HUES64 (cell line): ENCODE data around the gene IFNL1.
"Not testable (repeated sequence)": the region's sequence is repeated elsewhere in the genome, so short reads cannot be mapped to it uniquely, and the experiment has no call there.

Source experiments
- H3K27ac ChIP-seq: 2 replicates; pipeline ENCODE4 v1.7.0; 2013; ENCODE audit warnings: low read depth, low read length, inconsistent platforms
- H3K27me3 ChIP-seq: 2 replicates; pipeline ENCODE4 v1.6.1; 2013; ENCODE audit warnings: mild to moderate bottlenecking, low read length; ENCODE audit not compliant: insufficient read depth
- H3K36me3 ChIP-seq: 2 replicates; pipeline ENCODE4 v1.6.1; 2013; ENCODE audit warnings: mild to moderate bottlenecking, low read length; ENCODE audit not compliant: insufficient read depth
- H3K4me1 ChIP-seq: 2 replicates; pipeline ENCODE4 v1.6.1; 2013; ENCODE audit warnings: mild to moderate bottlenecking, low read length, moderate library complexity; ENCODE audit not compliant: insufficient read depth
- H3K4me3 ChIP-seq: 2 replicates; pipeline ENCODE4 v1.5.1; 2013; ENCODE audit warnings: mild to moderate bottlenecking, low read length, moderate library complexity
- H3K9ac ChIP-seq: 2 replicates; pipeline ENCODE4 v1.6.1; 2013; ENCODE audit warnings: mild to moderate bottlenecking, low read depth, low read length
- H3K9me3 ChIP-seq: 2 replicates; pipeline ENCODE4 v1.6.1; 2013; ENCODE audit warnings: low read depth, low read length; ENCODE audit not compliant: insufficient read depth
- WGBS: fragments of 150-250, 120-280 bp; methylation state at CpG from one replicate; pipeline ENCODE4 v1.1.7; 2013; ENCODE audit warnings: missing lambda C conversion rate; 5-methylcytosine and 5-hydroxymethylcytosine counted together

The IFNL1 gene

DNA sequence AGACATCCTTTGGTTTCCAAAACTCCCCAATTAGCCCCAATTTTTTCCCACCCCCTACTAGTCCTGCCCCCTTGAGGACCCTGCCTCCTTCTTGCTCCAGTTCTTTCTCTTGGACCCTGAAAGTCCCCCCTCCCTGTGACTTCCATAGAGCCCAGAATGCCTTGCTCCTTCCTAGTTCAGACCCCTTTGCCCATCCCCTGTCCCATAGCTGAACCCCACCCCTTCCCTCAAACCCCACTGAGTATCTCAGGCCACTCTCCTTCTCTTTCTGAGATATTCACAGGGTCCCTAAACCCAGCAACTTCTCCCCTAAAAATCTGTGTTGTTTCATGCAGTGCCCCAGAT is 25.6 kb downstream of the IFNL1 start:
- H3K4me1 ChIP-seq, result no peaks in the 10 kb centered on the region
- H3K4me3 ChIP-seq, result no peak overlapping the region
- H3K36me3 ChIP-seq, result 0 out of 2 replicates have a peak, but pooled peaks cover 2% of the 10 kb centered on the region
- H3K9me3 ChIP-seq, result no peaks in the 10 kb centered on the region
- no peak overlapping the region for H3K9ac ChIP-seq
- H3K27me3 ChIP-seq, result peaks cover 23% of the 10 kb centered on the region
- no peak overlapping the region for H3K27ac ChIP-seq

- Histone ChIP-seq H3K9me3 (no peaks in the 10 kb centered on the region), H3K9ac (no peak overlapping the region), H3K27me3 (peaks cover 16% of the 10 kb centered on the region), H3K27ac (no peak overlapping the region), H3K4me1 (0 out of 2 replicates have a peak, but pooled peaks cover 7% of the 10 kb centered on the region), H3K4me3 (no peak overlapping the region), H3K36me3 (no peaks in the 10 kb centered on the region)
- WGBS, result 75% methylated on average over 3 of the region's 5 CpGs
These were observed 28.1 kb downstream of the IFNL1 start for GRCh38 chr19:39324242-39324842.

- no peaks in the 10 kb centered on the region for H3K9me3 ChIP-seq
- no peaks in the 10 kb centered on the region for H3K36me3 ChIP-seq
- H3K4me1 ChIP-seq, result 0 out of 2 replicates have a peak, but pooled peaks cover 7% of the 10 kb centered on the region
- H3K27ac ChIP-seq, result no peak overlapping the region
- WGBS, result 86% methylated on average over 16 of the region's 16 CpGs
- H3K27me3 ChIP-seq, result 0 out of 2 replicates have a peak, but pooled peaks cover 6% of the 10 kb centered on the region
- H3K9ac ChIP-seq, result no peak overlapping the region
- no peak overlapping the region for H3K4me3 ChIP-seq
These were observed 29.8 kb downstream of the IFNL1 start for GRCh38 chr19:39325778-39326665.

DNA sequence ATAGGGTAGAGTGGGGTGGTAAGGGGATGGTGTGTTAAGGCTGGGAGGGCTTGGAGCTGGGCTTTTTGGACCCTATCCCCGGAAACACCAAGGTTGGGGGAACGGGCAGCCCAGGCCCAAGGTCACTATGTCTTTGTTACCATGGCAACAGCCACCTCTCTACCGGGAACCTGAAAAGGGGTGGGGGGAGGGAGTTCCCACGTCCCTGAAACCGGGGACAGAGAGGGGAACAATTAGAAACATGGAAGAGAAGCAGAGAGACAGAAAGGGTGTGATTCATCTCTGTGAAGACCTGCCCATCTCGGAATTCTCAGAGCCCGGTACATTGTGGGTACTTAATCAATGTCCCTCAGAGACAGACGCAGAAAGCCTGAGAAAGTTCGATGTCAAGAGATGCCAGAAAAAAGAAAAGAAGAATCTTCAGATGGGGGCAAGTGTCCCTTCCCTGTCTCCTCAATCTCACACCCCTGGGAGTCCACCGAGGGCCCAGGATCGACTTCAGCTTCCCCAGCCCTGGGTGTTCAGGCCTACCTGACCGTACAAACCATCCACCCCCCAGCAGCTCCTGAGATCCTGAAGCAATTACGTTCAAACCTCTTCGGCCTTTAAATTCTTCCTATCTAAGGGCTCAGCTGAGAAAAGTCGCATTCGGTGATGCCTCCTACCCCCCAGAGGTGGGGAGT is 31.3 kb downstream of the IFNL1 start:
- 66% methylated on average over 16 of the region's 16 CpGs for WGBS
- H3K9me3 ChIP-seq, result no peaks in the 10 kb centered on the region

GRCh38 chr19:39328046-39328705 is 32.0 kb downstream of the IFNL1 start:
- H3K27me3 ChIP-seq, result no peaks in the 10 kb centered on the region

More for the DNA sequence above, 31.3 kb downstream of the IFNL1 start:
- Histone ChIP-seq H3K36me3 (no peaks in the 10 kb centered on the region), H3K27ac (no peak overlapping the region), H3K4me1 (0 out of 2 replicates have a peak, but pooled peaks cover 7% of the 10 kb centered on the region), H3K27me3 (no peaks in the 10 kb centered on the region), H3K9ac (no peak overlapping the region), H3K4me3 (no peak overlapping the region)

GRCh38 chr19:39329948-39330347 is 33.7 kb downstream of the IFNL1 start:
- Histone ChIP-seq H3K9me3 (no peaks in the 10 kb centered on the region), H3K27me3 (no peaks in the 10 kb centered on the region), H3K4me3 (no peak overlapping the region), H3K27ac (no peak overlapping the region), H3K36me3 (no peaks in the 10 kb centered on the region), H3K4me1 (0 out of 2 replicates have a peak, but pooled peaks cover 7% of the 10 kb centered on the region), H3K9ac (no peak overlapping the region)
- 92% methylated on average over 5 of the region's 7 CpGs for WGBS

More at GRCh38 chr19:39328046-39328705, 32.0 kb downstream of the IFNL1 start:
- 28% methylated on average over 16 of the region's 17 CpGs for WGBS
- H3K9ac ChIP-seq, result no peak overlapping the region
- H3K36me3 ChIP-seq, result no peaks in the 10 kb centered on the region
- no peak overlapping the region for H3K27ac ChIP-seq
- H3K4me3 ChIP-seq, result no peak overlapping the region
- H3K4me1 ChIP-seq, result 0 out of 2 replicates have a peak, but pooled peaks cover 7% of the 10 kb centered on the region
- H3K9me3 ChIP-seq, result no peaks in the 10 kb centered on the region

DNA sequence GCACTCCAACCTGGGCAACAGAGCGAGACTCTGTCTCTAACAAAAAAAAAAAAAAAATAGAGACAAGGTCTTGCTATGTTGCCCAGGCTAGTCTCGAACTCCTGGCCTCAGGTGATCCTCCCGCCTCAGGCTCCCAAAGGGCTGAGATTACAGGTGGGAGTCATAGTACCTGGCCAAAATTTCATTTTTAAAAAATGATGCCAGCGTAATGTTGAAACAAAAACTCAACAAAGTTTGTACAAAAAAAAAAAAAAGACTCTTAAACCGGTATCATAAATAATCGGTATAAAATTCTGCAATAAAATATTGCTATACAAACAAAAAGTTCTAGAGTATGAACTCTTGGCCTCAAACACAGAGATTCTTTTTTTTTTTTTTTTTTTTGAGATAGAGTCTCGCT is 36.1 kb downstream of the IFNL1 start:
- Histone ChIP-seq H3K27ac (no peak overlapping the region), H3K9ac (no peak overlapping the region), H3K9me3 (no peaks in the 10 kb centered on the region), H3K36me3 (no peaks in the 10 kb centered on the region), H3K4me1 (0 out of 2 replicates have a peak, but pooled peaks cover 7% of the 10 kb centered on the region), H3K27me3 (no peaks in the 10 kb centered on the region), H3K4me3 (no peak overlapping the region)
- WGBS, result 92% methylated on average over 5 of the region's 7 CpGs

- not testable (repeated sequence) for H3K27me3 ChIP-seq, H3K36me3 ChIP-seq, H3K4me3 ChIP-seq, H3K4me1 ChIP-seq, H3K9ac ChIP-seq, H3K9me3 ChIP-seq, H3K27ac ChIP-seq
- WGBS, result 83% methylated on average over 6 of the region's 6 CpGs
These were observed 36.5 kb downstream of the IFNL1 start for GRCh38 chr19:39332738-39333137.

DNA sequence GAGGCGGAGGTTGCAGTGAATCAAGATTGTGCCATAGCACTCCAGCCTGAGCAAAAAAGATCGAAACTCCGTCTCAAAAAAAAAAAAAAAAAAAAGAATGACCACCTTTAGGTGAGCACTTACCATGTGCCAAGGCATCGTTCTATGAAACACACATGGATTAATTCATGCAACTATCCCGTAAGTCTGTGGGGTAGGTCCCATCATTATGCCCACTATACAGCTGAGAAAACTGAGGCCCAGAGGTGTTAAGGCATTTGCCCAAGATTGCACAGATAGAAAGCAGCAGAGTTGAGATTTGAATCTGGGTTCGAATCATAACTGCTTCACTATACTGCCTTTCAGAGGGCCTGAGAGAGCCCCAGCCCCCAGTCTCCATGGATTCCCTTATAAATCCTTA is 37.3 kb downstream of the IFNL1 start:
- H3K4me3 ChIP-seq, result no peak overlapping the region
- no peaks in the 10 kb centered on the region for H3K9me3 ChIP-seq
- H3K27ac ChIP-seq, result no peak overlapping the region
- H3K27me3 ChIP-seq, result no peaks in the 10 kb centered on the region
- H3K36me3 ChIP-seq, result no peaks in the 10 kb centered on the region
- H3K9ac ChIP-seq, result no peak overlapping the region
- WGBS, result over 99% methylated on average over 6 of the region's 6 CpGs
- H3K4me1 ChIP-seq, result no peaks in the 10 kb centered on the region

DNA sequence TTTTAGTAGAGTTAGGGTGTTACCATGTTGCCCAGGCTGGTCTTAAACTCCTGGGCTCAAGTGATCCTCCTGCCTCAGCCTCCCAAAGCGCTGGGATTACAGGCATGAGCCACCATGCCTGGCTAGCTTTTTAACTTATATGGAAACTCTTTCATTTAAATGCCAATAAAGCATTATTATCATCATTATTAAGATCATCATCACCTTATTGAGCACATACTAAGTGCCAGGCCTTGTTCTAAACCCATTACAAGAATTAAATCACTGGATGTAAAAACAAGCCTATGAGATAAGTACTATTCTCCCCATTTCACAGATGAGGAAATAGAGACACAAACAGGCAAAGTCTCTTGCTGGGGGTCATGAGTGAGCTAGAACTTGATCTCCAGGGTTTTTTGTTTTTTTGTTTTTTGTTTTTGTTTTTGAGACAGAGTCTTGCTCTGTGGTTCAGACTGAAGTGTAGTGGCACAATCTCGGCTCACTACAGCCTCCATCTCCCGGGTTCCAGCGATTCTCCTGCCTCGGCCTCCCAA is 38.3 kb downstream of the IFNL1 start:
- 93% methylated on average over 5 of the region's 5 CpGs for WGBS
- H3K36me3 ChIP-seq, result no peaks in the 10 kb centered on the region
- H3K27me3 ChIP-seq, result no peaks in the 10 kb centered on the region
- no peak overlapping the region for H3K4me3 ChIP-seq
- H3K27ac ChIP-seq, result no peak overlapping the region
- no peaks in the 10 kb centered on the region for H3K4me1 ChIP-seq
- H3K9ac ChIP-seq, result no peak overlapping the region
- no peaks in the 10 kb centered on the region for H3K9me3 ChIP-seq
